Parathyroid adenoma (tissue), 2 donors: ENCODE results near the gene EYA2.
A peak's percentile ranks its signal among the peaks of the same experiment; 100 is the strongest.
"Not testable (repeated sequence)": the region's sequence is repeated elsewhere in the genome, so short reads cannot be mapped to it uniquely, and the experiment has no call there.

Experiments
- H2AFZ ChIP-seq: fragments of 300-600 bp; sonication (generic); one replicate; pipeline ENCODE4 v1.7.0; 2017; ENCODE audit warnings: antibody characterized with exemption, mild to moderate bottlenecking
- H3K27ac ChIP-seq: fragments of 300-600 bp; sonication (generic); one replicate; pipeline ENCODE4 v1.7.0; 2017
- H3K27me3 ChIP-seq: fragments of 300-600 bp; sonication (generic); one replicate; pipeline ENCODE4 v1.7.0; 2017; ENCODE audit warnings: low read length; ENCODE audit not compliant: control insufficient read depth, insufficient read depth
- H3K36me3 ChIP-seq: fragments of 300-600 bp; sonication (generic); one replicate; pipeline ENCODE4 v1.7.0; 2017; ENCODE audit warnings: low read length; ENCODE audit not compliant: control insufficient read depth, insufficient read depth
- H3K4me1 ChIP-seq: fragments of 300-600 bp; sonication (generic); one replicate; pipeline ENCODE4 v1.7.0; 2017; ENCODE audit warnings: control low read depth
- H3K4me2 ChIP-seq: fragments of 300-600 bp; sonication (generic); one replicate; pipeline ENCODE4 v1.7.0; 2017; ENCODE audit warnings: low read length
- H3K4me3 ChIP-seq: fragments of 300-600 bp; sonication (generic); one replicate; pipeline ENCODE4 v1.7.0; 2017; ENCODE audit warnings: low read depth, low read length
- H3K79me2 ChIP-seq: fragments of 300-600 bp; sonication (generic); one replicate; pipeline ENCODE4 v1.7.0; 2017; ENCODE audit warnings: control low read depth
- H3K9ac ChIP-seq: fragments of 300-600 bp; sonication (generic); one replicate; pipeline ENCODE4 v1.7.0; 2017; ENCODE audit warnings: mild to moderate bottlenecking
- H3K9me3 ChIP-seq: fragments of 300-600 bp; sonication (generic); one replicate; pipeline ENCODE4 v1.7.0; 2017; ENCODE audit warnings: low read length; ENCODE audit not compliant: control insufficient read depth
- CTCF ChIP-seq: fragments of 300-600 bp; sonication (generic); IDR thresholded peaks from one replicate; pipeline ENCODE4 v1.7.0; 2017; ENCODE audit warnings: antibody characterized with exemption, mild to moderate bottlenecking
- donor health status: primary hyperparathyroidism.

Gene EYA2

DNA sequence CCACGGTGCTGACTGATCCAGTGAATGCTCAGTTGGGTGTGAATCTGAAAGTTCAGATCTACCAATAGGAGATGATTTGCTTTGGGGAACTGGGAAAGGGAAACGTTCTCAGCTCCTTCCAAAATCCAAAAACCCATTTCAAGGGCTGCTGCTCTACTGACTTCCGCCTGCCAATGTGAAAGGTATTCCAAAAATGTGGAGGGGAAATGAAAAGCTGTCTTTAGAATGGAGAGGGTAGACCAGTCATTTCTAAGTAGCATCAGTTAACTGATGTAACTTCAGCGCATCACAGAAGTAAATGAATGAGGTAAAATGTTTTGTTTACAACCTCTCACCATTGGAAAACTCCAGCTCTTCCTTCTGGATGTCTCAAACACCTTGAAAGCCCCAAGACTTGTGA lies 19.6 kb upstream of the EYA2 start:
- Histone ChIP-seq H3K4me1 (no peaks in the 10 kb centered on the region), H3K79me2 (no peaks in the 10 kb centered on the region), H3K36me3 (no peaks in the 10 kb centered on the region), H3K4me3 (no peak overlapping the region), H3K9me3 (no peaks in the 10 kb centered on the region), H3K4me2 (no peak overlapping the region), H2AFZ (no peak overlapping the region), H3K27me3 (no peaks in the 10 kb centered on the region), H3K9ac (no peak overlapping the region), H3K27ac (no peak overlapping the region)
- no peak for TF ChIP-seq CTCF

GRCh38 chr20:46879386-46879785 lies 15.3 kb upstream of the EYA2 start:
- TF ChIP-seq CTCF, result no peak
- Histone ChIP-seq H3K36me3 (no peaks in the 10 kb centered on the region), H2AFZ (no peak overlapping the region), H3K27me3 (no peaks in the 10 kb centered on the region), H3K9ac (no peak overlapping the region), H3K4me2 (no peak overlapping the region), H3K4me3 (no peak overlapping the region), H3K79me2 (no peaks in the 10 kb centered on the region), H3K9me3 (no peaks in the 10 kb centered on the region), H3K27ac (no peak overlapping the region), H3K4me1 (peaks cover 9% of the 10 kb centered on the region)

- not testable (repeated sequence) for H3K36me3 ChIP-seq, H2AFZ ChIP-seq, H3K4me2 ChIP-seq, H3K9ac ChIP-seq, H3K9me3 ChIP-seq, H3K27ac ChIP-seq, H3K27me3 ChIP-seq, H3K4me3 ChIP-seq, H3K4me1 ChIP-seq, H3K79me2 ChIP-seq
These were observed 14.7 kb upstream of the EYA2 start for GRCh38 chr20:46879963-46880362.

GRCh38 chr20:46883892-46884291 lies 10.8 kb upstream of the EYA2 start:
- H3K79me2 ChIP-seq, result no peaks in the 10 kb centered on the region
- peaks cover 9% of the 10 kb centered on the region for H3K4me1 ChIP-seq
- no peak overlapping the region for H3K9ac ChIP-seq
- H3K9me3 ChIP-seq, result no peaks in the 10 kb centered on the region
- H3K36me3 ChIP-seq, result no peaks in the 10 kb centered on the region
- peak overlapping the region; percentile 8 for H2AFZ ChIP-seq
- no peak overlapping the region for H3K4me2 ChIP-seq
- no peak overlapping the region for H3K4me3 ChIP-seq
- no peak for TF ChIP-seq CTCF
- H3K27ac ChIP-seq, result no peak overlapping the region
- no peaks in the 10 kb centered on the region for H3K27me3 ChIP-seq

GRCh38 chr20:46890682-46891081 lies 4.0 kb upstream of the EYA2 start:
- no peak overlapping the region for H3K9ac ChIP-seq
- H3K4me1 ChIP-seq, result peaks cover 2% of the 10 kb centered on the region
- H2AFZ ChIP-seq, result no peak overlapping the region
- TF ChIP-seq CTCF, result no peak
- H3K79me2 ChIP-seq, result peaks cover 3% of the 10 kb centered on the region
- H3K9me3 ChIP-seq, result no peaks in the 10 kb centered on the region
- no peak overlapping the region for H3K4me3 ChIP-seq
- H3K27me3 ChIP-seq, result no peaks in the 10 kb centered on the region
- H3K4me2 ChIP-seq, result no peak overlapping the region
- H3K36me3 ChIP-seq, result no peaks in the 10 kb centered on the region
- H3K27ac ChIP-seq, result no peak overlapping the region
